NCI-H1694 (cell line): Measurements from ENCODE around the gene FUT1.
"Not testable (repeated sequence)": the region's sequence is repeated elsewhere in the genome, so short reads cannot be mapped to it uniquely, and the experiment has no call there.

Source experiments
- DNase-seq: peaks from one replicate; lab custom pipeline; 2025; lab: John Stamatoyannopoulos, UW

Gene FUT1

GRCh38 chr19:48752496-48753365 lies at the start of gene FUT1:
Gene FUT1 (minus strand): TSS chr19:48752641. CDS start chr19:48751281, 1,360 bp downstream.
- peak; percentile 22 for DNase-seq

- DNase-seq: no peak
These were observed 47.2 kb upstream of the FUT1 start for GRCh38 chr19:48799358-48800300.

GRCh38 chr19:48798937-48799336 lies 46.5 kb upstream of the FUT1 start:
- peak; percentile 30 for DNase-seq

- DNase-seq: no peak
These were observed 44.7 kb upstream of the FUT1 start for GRCh38 chr19:48797103-48797502.

- DNase-seq: no peak
These were observed 44.0 kb upstream of the FUT1 start for GRCh38 chr19:48796298-48797083.

GRCh38 chr19:48795685-48796070 lies 43.2 kb upstream of the FUT1 start:
- DNase-seq: no peak

- DNase-seq: peak; percentile 95
These were observed 42.7 kb upstream of the FUT1 start for GRCh38 chr19:48795055-48795684.

GRCh38 chr19:48794291-48794690 lies 41.9 kb upstream of the FUT1 start:
- no peak for DNase-seq

- no peak for DNase-seq
These were observed 40.8 kb upstream of the FUT1 start for GRCh38 chr19:48793271-48793670.

GRCh38 chr19:48787331-48787730 lies 34.9 kb upstream of the FUT1 start:
- not testable (repeated sequence) for DNase-seq

- not testable (repeated sequence) for DNase-seq
These were observed 34.0 kb upstream of the FUT1 start for GRCh38 chr19:48786422-48786821.

GRCh38 chr19:48784527-48784926 lies 32.1 kb upstream of the FUT1 start:
- DNase-seq: no peak

GRCh38 chr19:48780631-48781391 lies 28.4 kb upstream of the FUT1 start:
- DNase-seq: no peak

- DNase-seq: no peak
These were observed 27.2 kb upstream of the FUT1 start for GRCh38 chr19:48779636-48780035.

- DNase-seq: no peak
These were observed 25.3 kb upstream of the FUT1 start for GRCh38 chr19:48777720-48778119.

- no peak for DNase-seq
These were observed 24.7 kb upstream of the FUT1 start for GRCh38 chr19:48777139-48777538.

- DNase-seq: no peak
These were observed 20.1 kb upstream of the FUT1 start for GRCh38 chr19:48772503-48772953.

GRCh38 chr19:48770734-48771472 lies 18.5 kb upstream of the FUT1 start:
- DNase-seq: no peak

- no peak for DNase-seq
These were observed 17.8 kb upstream of the FUT1 start for GRCh38 chr19:48770266-48770665.
